Fibroblast of mammary gland (primary cell): ENCODE measurements around the gene NDEL1.
"Not testable (repeated sequence)": the region's sequence is repeated elsewhere in the genome, so short reads cannot be mapped to it uniquely, and the experiment has no call there.

Experiments
- DNase-seq: peaks from one replicate; pipeline ENCODE4 v3.0.0-alpha.2; 2010; ENCODE audit warnings: low read depth
- H3K4me3 ChIP-seq: 2 replicates; pipeline ENCODE4 v1.5.1; 2011; ENCODE audit warnings: low read depth, mild to moderate bottlenecking, low read length, moderate library complexity; ENCODE audit not compliant: control insufficient read depth
- CTCF ChIP-seq: conservative IDR thresholded peaks from 2 replicates; pipeline ENCODE4 v1.5.1; 2011; ENCODE audit warnings: low read depth, low read length, inconsistent platforms; ENCODE audit not compliant: control insufficient read depth, insufficient read depth

Gene NDEL1

GRCh38 chr17:8393470-8394231 is 42.0 kb upstream of the NDEL1 start:
- DNase-seq, result no peak
- H3K4me3 ChIP-seq, result no peak overlapping the region
- no peak for TF ChIP-seq CTCF

GRCh38 chr17:8394497-8394896 is 41.2 kb upstream of the NDEL1 start:
- H3K4me3 ChIP-seq, DNase-seq: not testable (repeated sequence)

GRCh38 chr17:8397636-8398035 is 38.0 kb upstream of the NDEL1 start, which contains the start of gene RNF222:
Gene RNF222, minus strand, starts transcription at chr17:8397827. Its CDS starts 4,366 bp downstream, at chr17:8393461.
- no peak for DNase-seq
- no peak for TF ChIP-seq CTCF
- H3K4me3 ChIP-seq, result no peak within 1 kb of the TSS

- DNase-seq, result no peak
- no peak overlapping the region for H3K4me3 ChIP-seq
- no peak for TF ChIP-seq CTCF
Observed at GRCh38 chr17:8398980-8399379, 36.7 kb upstream of the NDEL1 start.

GRCh38 chr17:8401107-8401506 is 34.6 kb upstream of the NDEL1 start:
- DNase-seq, result no peak
- H3K4me3 ChIP-seq, result no peak overlapping the region
- no peak for TF ChIP-seq CTCF

- TF ChIP-seq CTCF, result no peak
- H3K4me3 ChIP-seq, result no peak overlapping the region
- no peak for DNase-seq
Observed at GRCh38 chr17:8402921-8403536, 32.7 kb upstream of the NDEL1 start.

- TF ChIP-seq CTCF, result no peak
- no peak overlapping the region for H3K4me3 ChIP-seq
- no peak for DNase-seq
Observed at GRCh38 chr17:8405499-8406016, 30.1 kb upstream of the NDEL1 start.
